Measurements from ENCODE around the gene KCNC3. TPM values are rescaled to one million over a fixed set of nuclear protein-coding genes. Genes with fewer than 3 reads are reported as not detected.

Gene KCNC3
- total RNA-seq, 2 experiments from 2014 or later = 1.6 to 2.0 TPM

- no peaks in the 10 kb centered on the region for H3K36me3 ChIP-seq (ENCODE audit: insufficient read depth, low read length)
- H3K9me3 ChIP-seq (ENCODE audit: control insufficient read depth in 1 of 2, insufficient read depth in 1 of 2, low read length in 2 of 2) = peaks cover 0 to 21% of the 10 kb centered on the region in 2 experiments
- POLR2A ChIA-PET = no interaction called here
- Mint-ChIP-seq H3K9me3 (no peaks in the 10 kb centered on the region), H3K27me3 (peaks cover 50% of the 10 kb centered on the region), H3K4me1 (ENCODE audit: low read depth) (peaks cover 28% of the 10 kb centered on the region), H3K4me3 (no peak overlapping the region), H3K27ac (no peak overlapping the region), H3K36me3 (ENCODE audit: low read depth) (no peaks in the 10 kb centered on the region)
- TF ChIP-seq CTCF (IDR thresholded peaks at IDR 0.05) = no peak
- intact Hi-C loops (cut with DNase I, micrococcal nuclease) = no loop called here
- no peak overlapping the region for H3K4me3 ChIP-seq (ENCODE audit: low read length)
- H3K27ac ChIP-seq (ENCODE audit: low read depth in 1 of 2, low read length in 2 of 2) = no peak overlapping the region
- no peak for DNase-seq
- H3K27me3 ChIP-seq (ENCODE audit: control insufficient read depth in 1 of 2, insufficient read depth in 2 of 2, low read length in 2 of 2) = peaks cover 26 to 28% of the 10 kb centered on the region in 2 experiments
- CTCF ChIA-PET = no interaction called here
- H3K4me1 ChIP-seq (ENCODE audit: insufficient read depth, low read length) = peaks cover 31% of the 10 kb centered on the region
- ATAC-seq (ENCODE audit: poor library complexity) = no peak
Measured at GRCh38 chr19:50323782-50324133, 5.4 kb downstream of the KCNC3 start.

- no peak overlapping the region for H3K4me3 Mint-ChIP-seq
- Histone ChIP-seq H3K9me3 (ENCODE audit: control insufficient read depth in 1 of 2, insufficient read depth in 1 of 2, low read length in 2 of 2) (peaks cover 0 to 21% of the 10 kb centered on the region in 2 experiments), H3K27ac (ENCODE audit: low read depth in 1 of 2, low read length in 2 of 2) (no peak overlapping the region), H3K27me3 (ENCODE audit: control insufficient read depth in 1 of 2, insufficient read depth in 2 of 2, low read length in 2 of 2) (peaks cover 23 to 28% of the 10 kb centered on the region in 2 experiments), H3K4me1 (ENCODE audit: insufficient read depth, low read length) (peaks cover 28% of the 10 kb centered on the region), H3K36me3 (ENCODE audit: insufficient read depth, low read length) (no peaks in the 10 kb centered on the region), H3K4me3 (ENCODE audit: low read length) (no peak overlapping the region)
- no peak for TF ChIP-seq CTCF (IDR thresholded peaks at IDR 0.05)
- ChIA-PET POLR2A (no interaction called here), CTCF (no interaction called here)
- no peak overlapping the region for H3K27ac Mint-ChIP-seq
- DNase-seq (no peak), ATAC-seq (ENCODE audit: poor library complexity) (no peak)
- H3K4me1 Mint-ChIP-seq (ENCODE audit: low read depth) = peaks cover 28% of the 10 kb centered on the region
- no peaks in the 10 kb centered on the region for H3K36me3 Mint-ChIP-seq (ENCODE audit: low read depth)
- no peaks in the 10 kb centered on the region for H3K9me3 Mint-ChIP-seq
- intact Hi-C loops (cut with DNase I, micrococcal nuclease) = no loop called here
- H3K27me3 Mint-ChIP-seq = peaks cover 55% of the 10 kb centered on the region
Measured at GRCh38 chr19:50322931-50323781, 6.0 kb downstream of the KCNC3 start.

- H3K9me3 ChIP-seq (ENCODE audit: control insufficient read depth in 1 of 2, insufficient read depth in 1 of 2, low read length in 2 of 2) = peaks cover 0 to 27% of the 10 kb centered on the region in 2 experiments
- H3K27me3 ChIP-seq (ENCODE audit: control insufficient read depth in 1 of 2, insufficient read depth in 2 of 2, low read length in 2 of 2) = peaks cover 18 to 26% of the 10 kb centered on the region in 2 experiments
- peaks cover 21% of the 10 kb centered on the region for H3K4me1 Mint-ChIP-seq (ENCODE audit: low read depth)
- POLR2A ChIA-PET = no interaction called here
- DNase-seq (no peak), ATAC-seq (ENCODE audit: poor library complexity) (no peak)
- H3K9me3 Mint-ChIP-seq = no peaks in the 10 kb centered on the region
- H3K27me3 Mint-ChIP-seq = peaks cover 57% of the 10 kb centered on the region
- no peaks in the 10 kb centered on the region for H3K36me3 ChIP-seq (ENCODE audit: insufficient read depth, low read length)
- no peak overlapping the region for H3K27ac ChIP-seq (ENCODE audit: low read depth in 1 of 2, low read length in 2 of 2)
- no peak overlapping the region for H3K4me3 ChIP-seq (ENCODE audit: low read length)
- TF ChIP-seq CTCF (IDR thresholded peaks at IDR 0.05) = no peak
- H3K36me3 Mint-ChIP-seq (ENCODE audit: low read depth) = no peaks in the 10 kb centered on the region
- H3K27ac Mint-ChIP-seq = no peak overlapping the region
- H3K4me3 Mint-ChIP-seq = no peak overlapping the region
- H3K4me1 ChIP-seq (ENCODE audit: insufficient read depth, low read length) = peaks cover 21% of the 10 kb centered on the region
- intact Hi-C loops (cut with DNase I, micrococcal nuclease) = no loop called here
- CTCF ChIA-PET = no interaction called here
Measured at GRCh38 chr19:50322234-50322633, 6.9 kb downstream of the KCNC3 start.
